ENCODE data around the gene SLC22A4.
A peak's percentile ranks its signal among the peaks of the same experiment; 100 is the strongest.

SLC22A4 gene

GRCh38 chr5:132262882-132263547 is 31.2 kb upstream of the SLC22A4 start:
- Histone ChIP-seq H3K9me3 (ENCODE audit: control extremely low read depth in 1 of 5, control insufficient read depth in 4 of 5, insufficient read depth in 2 of 5, low read depth in 1 of 5, low read length in 4 of 5) (no peaks in the 10 kb centered on the region), H3K27ac (ENCODE audit: insufficient read depth in 1 of 2, low read depth in 1 of 2, low read length in 2 of 2, poor library complexity in 1 of 2, severe bottlenecking in 2 of 2) (no peak overlapping the region), H3K27me3 (replicated peaks in 2 of 5; ENCODE audit: control insufficient read depth in 4 of 5, insufficient read depth in 5 of 5, low read length in 4 of 5) (peaks cover 0 to 4% (median 3%) of the 10 kb centered on the region in 5 experiments), H3K4me1 (ENCODE audit: control extremely low read depth in 1 of 4, control insufficient read depth in 4 of 4, insufficient read depth in 4 of 4, low read length in 3 of 4) (peaks cover 2 to 49% (median 34%) of the 10 kb centered on the region in 4 experiments), H3K36me3 (ENCODE audit: control insufficient read depth in 4 of 4, insufficient read depth in 4 of 4, low read length in 3 of 4) (no peaks in the 10 kb centered on the region), H3K4me3 (ENCODE audit: control insufficient read depth in 1 of 7, extremely low read depth in 1 of 7, insufficient read depth in 4 of 7, low read depth in 2 of 7, low read length in 6 of 7) (no peak overlapping the region)
- ChIA-PET POLR2A (no interaction called here), CTCF (interaction anchor here (0.8 to 5.3 kb wide), 11 partner anchors 9 to 73 kb away, joined by 3 to 35 read pairs (median 4); no protein-coding TSS in a partner anchor)
- no peak for DNase-seq
- no CpG with 5 or more reads among the region's 2 CpGs for WGBS (ENCODE audit: insufficient coverage)

DNA sequence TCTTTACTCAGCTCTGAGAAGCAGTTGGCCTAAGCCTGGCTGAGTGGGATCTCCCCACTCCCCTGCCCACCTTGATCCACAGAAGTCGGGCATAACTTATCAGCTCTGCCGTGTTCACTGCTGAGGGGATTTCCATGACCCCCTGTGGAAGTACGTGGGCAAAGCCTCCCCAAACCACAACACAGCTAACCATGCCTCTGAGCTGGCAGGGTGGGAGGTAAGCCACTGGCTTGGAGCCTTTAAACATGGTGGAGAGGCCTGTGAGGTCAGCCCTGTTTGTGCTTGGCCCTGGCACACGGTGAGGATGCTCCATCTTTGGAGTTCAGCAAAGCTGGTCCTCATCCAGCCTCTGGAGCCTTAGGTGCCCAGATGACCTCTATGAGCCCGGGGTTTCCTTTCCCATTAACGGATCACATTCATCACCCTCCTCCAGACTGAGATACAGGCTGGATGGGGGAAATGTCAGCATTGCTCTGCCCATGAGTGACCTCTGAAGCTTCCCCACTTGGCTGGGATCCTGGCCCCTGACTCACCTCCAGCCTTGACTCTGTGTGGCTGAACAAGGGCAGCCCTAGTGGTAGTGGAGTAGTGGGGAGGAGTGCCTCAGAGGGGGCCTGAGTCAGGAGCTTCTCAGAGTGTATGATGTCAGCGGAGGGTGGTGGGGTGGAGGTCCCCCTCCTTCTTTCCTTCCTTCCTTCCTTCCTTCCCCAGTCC is 30.5 kb upstream of the SLC22A4 start:
- no peaks in the 10 kb centered on the region for H3K27me3 ChIP-seq (replicated peaks in 2 of 5; ENCODE audit: control insufficient read depth in 4 of 5, insufficient read depth in 5 of 5, low read length in 4 of 5)
- DNase-seq: peak in 2 of 3 donors; percentile 43 to 72
- H3K27ac ChIP-seq (ENCODE audit: insufficient read depth in 1 of 2, low read depth in 1 of 2, low read length in 2 of 2, poor library complexity in 1 of 2, severe bottlenecking in 2 of 2): no peak overlapping the region
- no peaks in the 10 kb centered on the region for H3K36me3 ChIP-seq (ENCODE audit: control insufficient read depth in 4 of 4, insufficient read depth in 4 of 4, low read length in 3 of 4)
- whole genome bisulfite sequencing (ENCODE audit: insufficient coverage): 64% methylated on average over 6 of the region's 7 CpGs
- H3K4me1 ChIP-seq (ENCODE audit: control extremely low read depth in 1 of 4, control insufficient read depth in 4 of 4, insufficient read depth in 4 of 4, low read length in 3 of 4): peaks cover 2 to 49% (median 32%) of the 10 kb centered on the region in 4 experiments
- ChIA-PET CTCF (interaction anchor here (0.8 to 5.3 kb wide), 12 partner anchors 8 to 84 kb away, joined by 3 to 35 read pairs (median 4); no protein-coding TSS in a partner anchor), POLR2A (no interaction called here)
- H3K4me3 ChIP-seq (ENCODE audit: control insufficient read depth in 1 of 7, extremely low read depth in 1 of 7, insufficient read depth in 4 of 7, low read depth in 2 of 7, low read length in 6 of 7): no peak overlapping the region
- H3K9me3 ChIP-seq (ENCODE audit: control extremely low read depth in 1 of 5, control insufficient read depth in 4 of 5, insufficient read depth in 2 of 5, low read depth in 1 of 5, low read length in 4 of 5): no peaks in the 10 kb centered on the region

DNA sequence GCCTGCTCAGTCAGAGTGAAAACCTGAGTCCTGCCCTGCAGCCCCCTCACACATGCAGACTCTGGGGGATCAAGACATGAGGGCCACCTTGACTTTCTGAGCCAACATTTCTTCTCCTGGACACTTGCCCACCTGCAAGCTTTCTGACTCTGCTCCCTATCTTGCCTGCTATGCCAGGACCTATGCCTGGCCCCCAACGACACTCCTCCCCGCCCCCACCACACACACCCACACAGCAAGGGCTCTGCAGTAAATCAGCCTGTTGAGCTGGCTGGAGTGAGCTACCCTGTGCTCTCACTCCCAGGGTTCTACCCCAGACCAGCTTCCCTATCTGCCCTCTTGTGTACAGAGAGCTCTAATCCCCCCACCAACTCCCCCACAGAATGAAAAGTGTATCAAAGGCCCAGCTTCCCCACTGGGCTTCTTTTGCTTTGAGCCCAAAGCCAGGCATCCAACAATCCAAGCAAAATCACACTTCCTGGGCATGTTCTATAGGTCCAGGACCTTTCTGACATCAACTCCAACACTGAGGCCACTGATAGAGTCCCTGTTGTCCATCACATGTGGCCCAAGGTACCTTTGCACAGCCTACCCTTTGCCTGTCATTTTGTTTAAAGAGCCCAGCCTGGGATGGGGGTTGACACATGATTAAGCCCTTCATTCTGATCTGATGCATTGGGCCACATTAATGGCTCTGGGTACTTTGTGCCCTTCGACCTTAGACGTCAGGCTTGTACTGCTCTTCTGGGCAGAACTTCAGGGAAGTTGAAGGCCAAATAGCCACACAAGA is 29.5 kb upstream of the SLC22A4 start:
- Histone ChIP-seq H3K36me3 (ENCODE audit: control insufficient read depth in 4 of 4, insufficient read depth in 4 of 4, low read length in 3 of 4) (no peaks in the 10 kb centered on the region), H3K27ac (ENCODE audit: insufficient read depth in 1 of 2, low read depth in 1 of 2, low read length in 2 of 2, poor library complexity in 1 of 2, severe bottlenecking in 2 of 2) (no peak overlapping the region), H3K27me3 (replicated peaks in 2 of 5; ENCODE audit: control insufficient read depth in 4 of 5, insufficient read depth in 5 of 5, low read length in 4 of 5) (no peaks in the 10 kb centered on the region), H3K9me3 (ENCODE audit: control extremely low read depth in 1 of 5, control insufficient read depth in 4 of 5, insufficient read depth in 2 of 5, low read depth in 1 of 5, low read length in 4 of 5) (no peaks in the 10 kb centered on the region), H3K4me1 (ENCODE audit: control extremely low read depth in 1 of 4, control insufficient read depth in 4 of 4, insufficient read depth in 4 of 4, low read length in 3 of 4) (peaks cover 2 to 46% (median 30%) of the 10 kb centered on the region in 4 experiments), H3K4me3 (ENCODE audit: control insufficient read depth in 1 of 7, extremely low read depth in 1 of 7, insufficient read depth in 4 of 7, low read depth in 2 of 7, low read length in 6 of 7) (no peak overlapping the region)
- DNase-seq: no peak
- CTCF ChIA-PET: interaction anchor here (0.8 to 4.6 kb wide), 7 partner anchors 7 to 85 kb away, joined by 3 to 35 read pairs (median 4); no protein-coding TSS in a partner anchor
- POLR2A ChIA-PET: no interaction called here
- 56% methylated on average over 3 of the region's 4 CpGs for WGBS (ENCODE audit: insufficient coverage)

GRCh38 chr5:132265336-132266030 is 28.7 kb upstream of the SLC22A4 start:
- ChIA-PET POLR2A (no interaction called here), CTCF (interaction anchor here (1.3 to 2.9 kb wide), 4 partner anchors 12 to 75 kb away, joined by 3 to 16 read pairs (median 4); no protein-coding TSS in a partner anchor)
- Histone ChIP-seq H3K27ac (ENCODE audit: insufficient read depth in 1 of 2, low read depth in 1 of 2, low read length in 2 of 2, poor library complexity in 1 of 2, severe bottlenecking in 2 of 2) (peak overlapping the region in 1 of 2 experiments; percentile 40), H3K4me3 (ENCODE audit: control insufficient read depth in 1 of 7, extremely low read depth in 1 of 7, insufficient read depth in 4 of 7, low read depth in 2 of 7, low read length in 6 of 7) (no peak overlapping the region), H3K36me3 (ENCODE audit: control insufficient read depth in 4 of 4, insufficient read depth in 4 of 4, low read length in 3 of 4) (no peaks in the 10 kb centered on the region), H3K9me3 (ENCODE audit: control extremely low read depth in 1 of 5, control insufficient read depth in 4 of 5, insufficient read depth in 2 of 5, low read depth in 1 of 5, low read length in 4 of 5) (no peaks in the 10 kb centered on the region), H3K27me3 (replicated peaks in 2 of 5; ENCODE audit: control insufficient read depth in 4 of 5, insufficient read depth in 5 of 5, low read length in 4 of 5) (no peaks in the 10 kb centered on the region), H3K4me1 (ENCODE audit: control extremely low read depth in 1 of 4, control insufficient read depth in 4 of 4, insufficient read depth in 4 of 4, low read length in 3 of 4) (peaks cover 2 to 39% (median 23%) of the 10 kb centered on the region in 4 experiments)
- WGBS (ENCODE audit: insufficient coverage): 44% methylated on average over 4 of the region's 8 CpGs
- peak; percentile 40 to 76 (median 76) for DNase-seq

DNA sequence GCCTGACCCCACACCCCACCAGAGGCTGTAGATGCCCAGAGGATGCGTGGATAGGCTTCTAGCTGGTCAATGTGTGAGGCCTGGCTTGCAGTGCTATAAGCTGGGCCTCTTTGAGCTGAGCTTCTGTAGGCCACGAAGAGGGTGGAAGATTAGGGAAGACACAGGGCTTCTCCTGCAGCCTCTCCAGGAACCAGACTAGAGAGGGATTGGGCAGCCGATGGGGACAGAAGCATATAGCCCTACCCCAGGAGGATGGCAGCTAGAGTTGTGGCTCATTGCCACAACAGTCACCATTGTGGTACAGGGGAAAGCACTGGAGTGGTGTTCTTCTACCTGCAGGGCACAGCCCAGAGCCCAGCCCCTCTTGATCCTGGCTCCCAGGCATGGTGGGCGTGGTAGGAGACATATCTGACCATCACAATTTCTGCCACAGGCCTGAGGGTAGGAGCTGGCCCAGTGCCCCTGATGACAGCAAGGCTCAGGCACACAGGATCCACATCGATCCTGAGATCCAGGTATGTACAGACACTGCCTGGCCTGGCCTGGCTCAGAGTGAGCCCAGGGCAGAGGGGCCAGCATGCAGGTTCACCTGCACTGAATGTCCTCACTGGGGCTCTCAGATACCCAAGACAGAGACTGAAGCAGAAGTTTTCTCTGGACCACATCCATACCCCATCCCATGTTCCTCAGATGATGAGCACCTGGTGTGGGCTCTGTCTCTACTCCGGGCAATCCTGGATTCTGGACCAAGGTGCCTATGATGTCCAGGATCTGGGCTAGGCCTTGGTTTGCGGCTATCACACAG is 28.0 kb upstream of the SLC22A4 start:
- Histone ChIP-seq H3K27me3 (replicated peaks in 2 of 5; ENCODE audit: control insufficient read depth in 4 of 5, insufficient read depth in 5 of 5, low read length in 4 of 5) (no peaks in the 10 kb centered on the region), H3K4me3 (ENCODE audit: control insufficient read depth in 1 of 7, extremely low read depth in 1 of 7, insufficient read depth in 4 of 7, low read depth in 2 of 7, low read length in 6 of 7) (no peak overlapping the region), H3K9me3 (ENCODE audit: control extremely low read depth in 1 of 5, control insufficient read depth in 4 of 5, insufficient read depth in 2 of 5, low read depth in 1 of 5, low read length in 4 of 5) (no peaks in the 10 kb centered on the region), H3K4me1 (ENCODE audit: control extremely low read depth in 1 of 4, control insufficient read depth in 4 of 4, insufficient read depth in 4 of 4, low read length in 3 of 4) (peaks cover 0 to 32% (median 16%) of the 10 kb centered on the region in 4 experiments), H3K27ac (ENCODE audit: insufficient read depth in 1 of 2, low read depth in 1 of 2, low read length in 2 of 2, poor library complexity in 1 of 2, severe bottlenecking in 2 of 2) (no peak overlapping the region), H3K36me3 (ENCODE audit: control insufficient read depth in 4 of 4, insufficient read depth in 4 of 4, low read length in 3 of 4) (no peaks in the 10 kb centered on the region)
- ChIA-PET CTCF (interaction anchor here (0.9 to 2.9 kb wide), 4 partner anchors 15 to 76 kb away, joined by 3 to 16 read pairs (median 4); no protein-coding TSS in a partner anchor), POLR2A (no interaction called here)
- WGBS (ENCODE audit: insufficient coverage): 96% methylated on average over 7 of the region's 7 CpGs
- no peak for DNase-seq

- Histone ChIP-seq H3K4me3 (ENCODE audit: control insufficient read depth in 1 of 7, extremely low read depth in 1 of 7, insufficient read depth in 4 of 7, low read depth in 2 of 7, low read length in 6 of 7) (no peak overlapping the region), H3K36me3 (ENCODE audit: control insufficient read depth in 4 of 4, insufficient read depth in 4 of 4, low read length in 3 of 4) (no peaks in the 10 kb centered on the region), H3K4me1 (ENCODE audit: control extremely low read depth in 1 of 4, control insufficient read depth in 4 of 4, insufficient read depth in 4 of 4, low read length in 3 of 4) (peaks cover 0 to 31% (median 15%) of the 10 kb centered on the region in 4 experiments), H3K27me3 (replicated peaks in 2 of 5; ENCODE audit: control insufficient read depth in 4 of 5, insufficient read depth in 5 of 5, low read length in 4 of 5) (no peaks in the 10 kb centered on the region), H3K27ac (ENCODE audit: insufficient read depth in 1 of 2, low read depth in 1 of 2, low read length in 2 of 2, poor library complexity in 1 of 2, severe bottlenecking in 2 of 2) (no peak overlapping the region), H3K9me3 (ENCODE audit: control extremely low read depth in 1 of 5, control insufficient read depth in 4 of 5, insufficient read depth in 2 of 5, low read depth in 1 of 5, low read length in 4 of 5) (no peaks in the 10 kb centered on the region)
- POLR2A ChIA-PET: no interaction called here
- CTCF ChIA-PET: interaction anchor here (0.9 to 2.9 kb wide), 4 partner anchors 15 to 76 kb away, joined by 3 to 16 read pairs (median 4); no protein-coding TSS in a partner anchor
- no peak for DNase-seq
- WGBS (ENCODE audit: insufficient coverage): 100% methylated on average over 1 of the region's 1 CpG
These were observed 27.4 kb upstream of the SLC22A4 start for GRCh38 chr5:132266836-132267160.

All from common myeloid progenitor, CD34-positive (primary cell).